IPS-18c (cell line): Measurements from ENCODE around the gene ADGRB2.

ENCODE experiments used
- H3K4me3 ChIP-seq: 2 replicates; pipeline ENCODE4 v1.7.0; 2013; ENCODE audit warnings: low read depth, mild to moderate bottlenecking, low read length, moderate library complexity; ENCODE audit not compliant: insufficient read depth
- H3K9me3 ChIP-seq: one replicate; pipeline ENCODE4 v1.6.1; 2013; ENCODE audit warnings: mild to moderate bottlenecking, low read length, moderate library complexity; ENCODE audit not compliant: control insufficient read depth, insufficient read depth

Gene ADGRB2

GRCh38 chr1:31705080-31705866 lies 58.9 kb downstream of the ADGRB2 start:
- H3K4me3 ChIP-seq: peak overlapping the region; percentile 52; the same call in 1 of the 2 replicates

GRCh38 chr1:31704271-31705079 lies 59.7 kb downstream of the ADGRB2 start:
- Histone ChIP-seq H3K9me3 (no peaks in the 10 kb centered on the region), H3K4me3 (peak overlapping the region; percentile 52; the same call in 1 of the 2 replicates)

More at GRCh38 chr1:31705080-31705866, 58.9 kb downstream of the ADGRB2 start:
- H3K9me3 ChIP-seq: no peaks in the 10 kb centered on the region

- no peaks in the 10 kb centered on the region for H3K9me3 ChIP-seq
- peak within 1 kb of the TSS; percentile 52; the same call in 1 of the 2 replicates for H3K4me3 ChIP-seq
Measured at GRCh38 chr1:31703431-31704270, 60.5 kb downstream of the ADGRB2 start, which contains the start of gene COL16A1. Gene COL16A1, minus strand, starts transcription at chr1:31704017. Its CDS starts 1,824 bp downstream, at chr1:31702193.

- no peak overlapping the region for H3K4me3 ChIP-seq
- H3K9me3 ChIP-seq: no peaks in the 10 kb centered on the region
Measured at GRCh38 chr1:31702836-31703404, 61.2 kb downstream of the ADGRB2 start.

- H3K4me3 ChIP-seq: no peak overlapping the region
- no peaks in the 10 kb centered on the region for H3K9me3 ChIP-seq
Measured at GRCh38 chr1:31701091-31701736, 62.9 kb downstream of the ADGRB2 start.

GRCh38 chr1:31700468-31701090 lies 63.6 kb downstream of the ADGRB2 start:
- Histone ChIP-seq H3K9me3 (no peaks in the 10 kb centered on the region), H3K4me3 (no peak overlapping the region)

GRCh38 chr1:31699341-31699891 lies 64.7 kb downstream of the ADGRB2 start:
- H3K4me3 ChIP-seq: no peak overlapping the region
- no peaks in the 10 kb centered on the region for H3K9me3 ChIP-seq

GRCh38 chr1:31697369-31697984 lies 66.7 kb downstream of the ADGRB2 start:
- Histone ChIP-seq H3K9me3 (no peaks in the 10 kb centered on the region), H3K4me3 (no peak overlapping the region)

GRCh38 chr1:31696242-31696641 lies 67.9 kb downstream of the ADGRB2 start:
- no peak overlapping the region for H3K4me3 ChIP-seq
- H3K9me3 ChIP-seq: no peaks in the 10 kb centered on the region

GRCh38 chr1:31695327-31695726 lies 68.8 kb downstream of the ADGRB2 start:
- H3K9me3 ChIP-seq: no peaks in the 10 kb centered on the region

GRCh38 chr1:31694964-31695313 lies 69.2 kb downstream of the ADGRB2 start:
- Histone ChIP-seq H3K9me3 (no peaks in the 10 kb centered on the region), H3K4me3 (no peak overlapping the region)

More at GRCh38 chr1:31695327-31695726, 68.8 kb downstream of the ADGRB2 start:
- no peak overlapping the region for H3K4me3 ChIP-seq

DNA sequence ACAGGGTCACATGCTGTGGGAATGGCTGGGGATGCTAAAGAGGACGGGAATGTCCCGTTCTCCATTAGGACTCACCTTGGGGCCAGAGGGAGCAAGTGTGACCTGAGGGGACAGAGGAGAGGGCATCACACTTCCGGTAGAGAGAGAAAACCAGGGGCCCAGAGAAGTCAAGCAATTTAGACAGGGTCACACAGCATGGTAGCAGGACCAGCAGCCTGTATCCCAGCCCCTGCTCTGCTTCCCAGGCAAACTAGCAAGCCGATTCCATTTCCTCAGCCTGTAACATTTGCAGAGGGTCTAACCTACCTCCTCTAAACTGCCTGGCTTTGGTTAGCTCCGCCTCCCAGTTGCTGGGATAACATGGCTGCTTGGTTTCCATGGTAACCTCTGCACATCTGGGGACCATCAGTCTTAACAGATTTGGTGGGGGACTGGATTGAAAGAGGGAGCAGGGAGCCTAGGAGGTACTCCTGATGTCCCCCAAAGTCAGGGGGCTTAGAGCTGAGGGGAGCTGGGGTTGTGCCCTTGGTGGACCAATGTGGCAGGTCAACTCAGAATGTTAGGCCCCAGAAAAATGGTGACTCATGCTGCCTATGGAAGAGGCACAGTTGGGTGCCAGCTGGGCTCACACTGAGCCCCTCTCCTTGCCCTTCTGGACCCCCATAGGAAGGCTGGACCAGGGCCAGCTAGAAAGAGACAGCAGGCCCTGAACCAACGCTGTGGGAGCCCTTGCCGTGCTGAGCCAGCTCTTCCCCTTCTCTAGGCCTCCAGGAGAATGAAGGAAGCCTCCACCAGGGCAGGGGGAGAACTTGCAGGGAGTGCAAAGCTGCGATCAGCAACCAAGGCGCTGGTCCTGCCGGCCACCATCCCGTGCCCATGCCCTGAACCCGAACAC lies 69.8 kb downstream of the ADGRB2 start:
- no peaks in the 10 kb centered on the region for H3K9me3 ChIP-seq
- no peak overlapping the region for H3K4me3 ChIP-seq

GRCh38 chr1:31693231-31693630 lies 70.9 kb downstream of the ADGRB2 start:
- no peak overlapping the region for H3K4me3 ChIP-seq
- no peaks in the 10 kb centered on the region for H3K9me3 ChIP-seq

GRCh38 chr1:31691951-31692350 lies 72.2 kb downstream of the ADGRB2 start:
- H3K4me3 ChIP-seq: no peak overlapping the region
- H3K9me3 ChIP-seq: no peaks in the 10 kb centered on the region

DNA sequence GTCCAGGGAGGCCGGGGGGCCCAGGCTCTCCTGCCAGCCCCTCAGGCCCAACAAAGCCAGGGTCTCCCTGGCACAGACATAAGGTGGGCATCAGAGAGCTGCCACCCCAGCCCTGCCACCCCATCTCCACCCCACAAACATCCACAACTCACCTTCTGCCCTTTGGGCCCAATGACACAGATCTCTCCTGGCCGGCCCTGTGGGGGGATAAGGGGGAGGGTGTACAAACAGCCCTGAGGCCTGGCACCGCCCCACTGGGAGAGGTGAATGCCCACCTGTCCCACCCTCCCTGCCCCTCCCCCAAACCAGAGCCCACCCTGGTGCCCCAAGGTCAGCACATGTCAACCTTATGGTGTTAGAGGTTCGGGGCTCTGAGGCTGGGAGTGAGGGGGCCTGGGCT lies 72.7 kb downstream of the ADGRB2 start:
- H3K9me3 ChIP-seq: no peaks in the 10 kb centered on the region

More for the DNA sequence above, 72.7 kb downstream of the ADGRB2 start:
- no peak overlapping the region for H3K4me3 ChIP-seq
